Astrocyte of the cerebellum (primary cell): ENCODE data around the gene ASPDH.

Source experiments
- DNase-seq: peaks from one replicate; pipeline ENCODE4 v3.0.0-alpha.2; 2011; ENCODE audit warnings: low read depth
- H3K4me3 ChIP-seq: 2 replicates; pipeline ENCODE4 v1.5.1; 2011; ENCODE audit warnings: mild to moderate bottlenecking, low read depth, low read length, moderate library complexity
- in situ Hi-C: cut with HindIII; loops from 2 replicates; pipeline ENCODE4 v1.10.0; 2017; ENCODE audit warnings: low sequenced_read_pairs
- TF ChIP-seq, protein P1 (sequence below): IDR thresholded peaks from 2 replicates; pipeline ENCODE4 v1.5.1; 2012; ENCODE audit warnings: low read length, low read depth, moderate library complexity, mild to moderate bottlenecking; ENCODE audit errors: missing control alignments

ASPDH gene

DNA sequence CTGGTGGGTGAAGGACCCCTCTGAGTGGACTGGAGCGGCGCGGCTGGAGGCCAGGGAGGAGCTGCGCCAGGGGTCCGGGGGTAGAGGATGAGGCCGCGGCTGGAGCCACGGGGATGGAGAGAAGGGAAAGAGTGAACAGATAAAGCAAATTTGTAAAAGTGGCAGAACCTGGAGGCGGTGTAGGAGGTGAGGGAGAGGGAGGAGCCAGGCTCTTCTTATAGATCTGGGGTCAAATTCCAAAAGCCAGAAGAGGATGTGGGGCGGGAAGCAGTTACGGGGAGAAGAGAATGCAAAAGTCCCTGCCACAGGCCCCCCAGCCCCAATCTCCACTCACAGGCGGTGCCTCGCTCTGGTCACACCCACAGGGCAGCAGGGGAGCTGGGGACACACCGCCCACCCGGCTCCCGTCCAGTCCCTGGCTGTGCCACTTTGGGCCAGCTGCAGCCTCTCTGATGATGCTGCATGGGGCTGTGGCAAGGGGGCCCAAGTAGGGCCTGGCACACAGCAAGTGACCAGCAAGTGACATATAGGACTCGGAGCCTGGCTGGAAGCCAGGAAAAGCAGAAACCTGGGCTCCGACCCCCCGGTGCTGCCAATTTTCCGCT, 43.4 kb upstream of the ASPDH start:
- in situ Hi-C loops: no loop called here
- no peak for DNase-seq
- TF ChIP-seq, protein P1, sequence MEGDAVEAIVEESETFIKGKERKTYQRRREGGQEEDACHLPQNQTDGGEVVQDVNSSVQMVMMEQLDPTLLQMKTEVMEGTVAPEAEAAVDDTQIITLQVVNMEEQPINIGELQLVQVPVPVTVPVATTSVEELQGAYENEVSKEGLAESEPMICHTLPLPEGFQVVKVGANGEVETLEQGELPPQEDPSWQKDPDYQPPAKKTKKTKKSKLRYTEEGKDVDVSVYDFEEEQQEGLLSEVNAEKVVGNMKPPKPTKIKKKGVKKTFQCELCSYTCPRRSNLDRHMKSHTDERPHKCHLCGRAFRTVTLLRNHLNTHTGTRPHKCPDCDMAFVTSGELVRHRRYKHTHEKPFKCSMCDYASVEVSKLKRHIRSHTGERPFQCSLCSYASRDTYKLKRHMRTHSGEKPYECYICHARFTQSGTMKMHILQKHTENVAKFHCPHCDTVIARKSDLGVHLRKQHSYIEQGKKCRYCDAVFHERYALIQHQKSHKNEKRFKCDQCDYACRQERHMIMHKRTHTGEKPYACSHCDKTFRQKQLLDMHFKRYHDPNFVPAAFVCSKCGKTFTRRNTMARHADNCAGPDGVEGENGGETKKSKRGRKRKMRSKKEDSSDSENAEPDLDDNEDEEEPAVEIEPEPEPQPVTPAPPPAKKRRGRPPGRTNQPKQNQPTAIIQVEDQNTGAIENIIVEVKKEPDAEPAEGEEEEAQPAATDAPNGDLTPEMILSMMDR: no peak
- no peak overlapping the region for H3K4me3 ChIP-seq

DNA sequence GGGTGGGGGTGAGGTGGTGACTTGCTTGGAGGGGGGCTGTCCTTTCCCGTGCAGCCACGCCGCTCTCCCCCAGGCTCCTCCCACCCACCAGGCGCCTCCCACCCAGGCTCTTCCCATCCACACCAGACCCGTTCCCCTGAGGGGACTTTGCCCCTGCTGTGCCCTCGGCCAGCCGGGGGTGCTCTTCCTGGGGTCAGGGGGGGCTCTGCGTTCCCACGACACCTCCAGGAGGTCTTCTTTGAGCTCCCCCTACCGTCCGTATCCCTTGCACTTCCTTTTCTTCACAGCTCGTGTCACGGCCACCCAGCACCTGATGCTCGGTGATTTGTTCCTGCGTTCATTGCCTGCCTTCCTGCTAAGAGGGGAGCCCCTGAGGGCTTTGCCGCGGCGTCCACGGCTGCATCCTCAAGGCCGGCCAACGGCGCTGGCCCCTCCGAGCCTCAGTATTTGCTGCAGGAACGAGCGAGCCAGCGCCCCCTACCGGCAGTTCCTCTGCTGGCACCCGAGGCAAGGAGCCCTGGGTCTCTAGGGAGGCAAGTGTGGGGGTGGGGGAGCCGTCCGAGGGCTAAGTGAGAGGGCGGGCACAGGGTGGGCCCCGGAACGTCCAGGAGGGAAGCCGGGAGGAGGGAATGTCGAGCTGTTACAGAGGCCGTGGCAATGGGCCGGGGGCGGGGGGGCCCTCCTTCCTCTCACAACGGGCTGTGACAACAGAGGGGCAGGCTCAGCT, 42.7 kb upstream of the ASPDH start:
- H3K4me3 ChIP-seq: peak overlapping the region; percentile 18
- DNase-seq: peak; percentile 1
- in situ Hi-C loops: no loop called here
- TF ChIP-seq, protein P1: peak; percentile 67

- in situ Hi-C loops: no loop called here
- DNase-seq: no peak
- TF ChIP-seq, protein P1: no peak
- no peak overlapping the region for H3K4me3 ChIP-seq
These were observed 42.0 kb upstream of the ASPDH start for GRCh38 chr19:50555450-50556281.

DNA sequence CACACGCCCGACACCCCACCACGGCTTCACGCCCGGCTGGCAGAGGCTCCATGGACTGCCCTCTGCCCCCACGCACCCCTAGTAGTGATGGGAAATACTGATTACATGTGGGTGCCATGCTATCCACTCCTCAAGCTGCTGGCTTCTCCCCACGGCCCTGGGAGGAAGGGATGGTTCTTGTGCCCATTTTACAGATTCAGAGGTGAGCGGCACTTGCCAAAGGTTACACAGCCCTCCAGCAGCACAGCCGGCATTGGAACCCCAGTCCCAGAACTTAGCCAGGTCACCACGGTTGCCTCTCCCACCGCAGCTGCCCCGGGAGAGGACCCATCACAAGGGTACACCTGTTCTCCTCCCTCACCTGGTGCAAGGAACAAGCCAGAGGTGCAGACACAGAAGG, 41.3 kb upstream of the ASPDH start:
- in situ Hi-C loops: no loop called here
- DNase-seq: no peak
- TF ChIP-seq, protein P1: no peak

GRCh38 chr19:50554212-50554611, 40.5 kb upstream of the ASPDH start:
- no peak for DNase-seq
- TF ChIP-seq, protein P1: no peak
- in situ Hi-C loops: no loop called here
- no peak overlapping the region for H3K4me3 ChIP-seq

More for the DNA sequence above, 41.3 kb upstream of the ASPDH start:
- no peak overlapping the region for H3K4me3 ChIP-seq

- in situ Hi-C loops: no loop called here
- no peak overlapping the region for H3K4me3 ChIP-seq
- no peak for DNase-seq
- TF ChIP-seq, protein P1: no peak
These were observed 39.5 kb upstream of the ASPDH start for GRCh38 chr19:50553134-50553703.
